HG03442 (cell line): Measurements from ENCODE around the gene ARPP21.

Experiments
- ATAC-seq: cut with Tn5 transposase; IDR thresholded peaks from one replicate; pipeline ENCODE4 v1.9.1; 2021; ENCODE audit warnings: mild to moderate bottlenecking, moderate library complexity; ENCODE audit not compliant: unreplicated experiment

ARPP21 gene

DNA sequence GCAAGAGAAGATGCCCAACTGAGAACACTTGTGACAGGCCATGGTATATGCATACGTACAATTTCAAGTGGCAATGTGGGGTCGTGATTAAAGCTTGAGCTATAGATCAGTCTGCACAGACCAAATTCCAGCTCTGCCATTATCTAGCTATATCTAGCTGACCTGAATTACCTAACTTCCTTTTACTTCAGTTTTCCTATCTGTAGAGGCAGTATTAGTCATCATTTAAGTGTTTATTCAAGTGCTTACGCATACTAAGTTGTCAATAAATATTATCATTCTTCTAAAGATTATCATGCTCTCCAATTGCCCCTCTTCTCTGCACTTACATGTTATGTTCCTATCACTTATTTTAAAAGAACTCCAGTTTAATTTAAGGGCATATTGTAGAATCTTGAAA lies 87.9 kb downstream of the ARPP21 start:
- no peak for ATAC-seq

DNA sequence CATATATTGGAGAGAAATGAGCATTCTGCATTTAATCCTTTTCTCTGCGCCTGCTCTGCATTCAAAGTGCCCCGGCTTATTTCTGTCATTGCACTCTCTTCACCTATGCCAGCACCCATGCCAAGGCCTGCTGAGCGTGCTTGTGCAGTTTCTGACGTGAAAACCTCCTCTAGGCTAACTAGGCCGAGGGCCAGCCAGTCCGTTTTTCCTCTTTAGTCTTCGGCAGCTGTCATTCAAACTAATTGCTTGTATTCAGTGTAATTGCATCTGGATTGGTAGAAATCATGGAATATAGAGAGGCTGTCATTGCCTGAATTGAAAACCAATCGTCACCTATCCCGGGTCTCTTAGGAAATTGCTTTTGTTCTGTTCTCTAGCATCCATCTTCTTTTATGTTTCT lies 94.0 kb downstream of the ARPP21 start:
- no peak for ATAC-seq

DNA sequence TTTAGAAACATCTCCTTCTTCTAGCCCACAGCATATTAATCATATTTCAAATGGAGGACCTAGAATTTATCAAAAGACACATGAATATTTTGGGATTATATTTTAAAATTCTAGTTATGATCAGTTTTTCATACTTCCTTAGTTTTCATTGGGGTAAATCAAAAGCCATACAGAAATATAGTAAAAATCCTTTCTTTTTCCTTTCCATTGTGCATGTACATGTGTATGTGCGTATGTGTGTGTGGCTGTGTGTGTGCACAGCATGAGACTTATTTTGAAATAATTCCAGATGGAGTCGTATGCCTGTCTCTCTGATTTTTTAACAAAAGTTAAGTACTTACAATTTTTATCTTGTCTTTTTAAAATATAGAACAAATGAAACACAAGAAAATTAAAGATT lies 94.5 kb downstream of the ARPP21 start:
- no peak for ATAC-seq

DNA sequence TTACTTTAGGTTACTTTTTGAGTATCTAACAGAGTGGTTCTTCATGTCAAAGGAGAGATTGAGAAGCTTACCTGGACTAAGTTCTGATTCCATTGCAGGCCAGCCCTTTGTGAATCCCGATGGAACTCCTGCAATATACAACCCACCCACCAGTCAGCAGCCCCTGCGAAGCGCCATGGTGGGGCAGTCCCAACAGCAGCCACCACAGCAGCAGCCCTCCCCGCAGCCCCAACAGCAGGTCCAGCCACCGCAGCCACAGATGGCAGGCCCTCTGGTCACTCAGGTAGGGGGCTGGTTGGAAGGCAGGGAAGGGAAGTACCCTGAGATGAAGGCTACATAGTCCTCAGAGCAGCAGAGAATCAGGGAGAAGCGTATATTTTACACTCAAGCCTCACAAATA lies 97.8 kb downstream of the ARPP21 start:
- ATAC-seq, result no peak

DNA sequence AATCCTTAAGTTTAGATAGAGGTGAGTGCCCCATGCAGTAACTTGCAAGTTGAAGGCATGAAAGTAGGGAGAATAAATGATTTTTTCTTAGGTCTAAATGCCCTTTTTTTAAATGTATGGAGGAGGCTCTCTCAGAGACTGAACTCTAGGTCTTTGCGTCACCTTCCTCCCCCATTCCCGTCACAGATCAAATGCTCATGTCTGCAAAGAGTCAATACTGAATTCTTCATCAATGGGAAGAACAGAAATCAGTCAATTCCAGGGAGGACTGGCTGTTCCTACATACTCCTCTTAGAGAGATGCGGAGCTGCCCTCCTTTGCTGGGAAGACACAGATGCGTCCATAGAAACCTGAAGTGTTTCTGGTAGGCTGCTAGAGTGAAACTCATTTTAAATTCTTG lies 98.2 kb downstream of the ARPP21 start:
- ATAC-seq, result no peak

DNA sequence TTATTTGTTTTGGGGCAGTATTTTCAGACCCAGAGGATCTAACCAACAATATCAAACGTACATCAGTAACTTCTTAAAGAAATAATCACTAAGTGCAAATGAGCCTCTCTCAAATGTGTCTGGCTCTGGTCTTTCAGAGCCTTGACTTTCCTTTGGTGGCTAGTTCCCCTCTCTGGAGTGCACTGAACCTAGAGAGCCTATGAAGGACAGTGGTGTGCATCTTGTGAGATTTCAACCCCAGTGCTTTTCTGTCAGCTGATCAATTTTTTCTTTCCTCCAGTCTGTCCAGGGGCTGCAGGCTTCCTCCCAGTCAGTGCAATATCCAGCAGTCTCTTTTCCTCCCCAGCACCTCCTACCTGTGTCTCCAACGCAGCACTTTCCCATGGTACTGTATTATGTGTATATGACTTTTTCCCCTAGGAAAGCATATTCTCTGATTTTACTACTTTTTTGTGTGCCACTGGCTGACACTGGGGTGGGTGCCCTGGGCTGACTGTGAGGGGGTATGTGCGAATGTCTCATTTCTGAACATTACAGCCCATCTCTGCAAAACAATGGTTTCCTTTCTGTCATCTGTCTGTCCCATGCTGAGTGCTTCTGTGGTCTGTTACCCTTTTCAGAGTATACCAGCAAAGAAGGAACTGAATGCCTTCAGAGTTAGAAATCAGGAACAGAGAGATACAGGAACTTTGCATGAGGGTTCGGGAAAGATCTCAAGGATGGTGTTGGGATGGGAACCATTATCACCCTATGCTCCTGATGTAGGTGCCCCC lies 98.8 kb downstream of the ARPP21 start:
- ATAC-seq, result no peak

DNA sequence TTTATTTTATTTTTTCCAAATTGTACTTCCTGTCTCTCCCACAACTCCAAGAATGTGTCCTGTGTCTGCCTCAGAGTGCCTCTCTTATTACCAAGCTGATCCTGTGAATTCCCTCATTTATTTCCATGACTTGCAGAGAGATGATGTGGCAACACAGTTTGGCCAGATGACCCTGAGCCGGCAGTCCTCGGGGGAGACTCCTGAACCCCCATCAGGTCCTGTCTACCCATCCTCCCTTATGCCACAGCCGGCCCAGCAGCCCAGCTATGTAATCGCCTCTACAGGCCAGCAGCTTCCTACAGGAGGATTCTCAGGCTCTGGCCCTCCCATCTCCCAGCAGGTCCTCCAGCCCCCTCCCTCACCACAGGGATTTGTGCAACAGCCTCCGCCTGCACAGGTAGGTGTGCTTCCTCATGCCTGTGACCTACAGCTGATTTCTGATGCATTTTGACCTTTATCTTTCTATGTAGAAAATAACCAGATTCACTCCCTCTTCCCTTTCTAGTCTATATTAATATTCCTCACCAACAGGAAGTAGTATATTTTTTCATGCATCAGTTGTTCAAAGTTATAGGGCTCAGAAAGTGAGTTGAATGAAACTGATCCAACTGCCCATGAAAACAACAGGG lies 100.0 kb downstream of the ARPP21 start:
- no peak for ATAC-seq

DNA sequence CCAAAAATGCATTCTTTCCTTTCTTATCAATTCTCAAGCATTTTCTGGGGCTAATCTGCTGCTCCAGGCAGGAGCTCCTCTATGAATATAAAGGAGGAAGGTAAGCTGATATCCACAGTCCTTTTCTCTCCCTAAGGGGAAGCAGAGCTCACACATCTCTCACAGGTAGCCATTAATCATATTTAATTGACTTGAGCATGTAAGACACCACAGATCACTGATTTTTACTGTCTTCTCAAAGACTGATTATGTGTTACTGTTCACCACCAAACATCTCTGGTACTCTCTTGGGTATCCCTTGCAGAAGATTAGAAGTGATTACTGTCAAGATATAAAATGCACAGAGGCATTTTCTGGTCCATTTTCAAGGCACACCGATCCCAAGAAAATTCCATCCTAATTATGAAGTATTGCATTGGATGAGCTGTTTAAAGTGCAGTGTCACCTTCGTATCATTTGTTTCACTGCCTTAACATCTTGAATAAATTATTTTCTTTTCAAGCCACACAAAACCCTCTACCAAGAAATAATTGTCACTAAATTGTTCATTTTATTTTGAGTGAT lies 100.7 kb downstream of the ARPP21 start:
- ATAC-seq, result no peak

DNA sequence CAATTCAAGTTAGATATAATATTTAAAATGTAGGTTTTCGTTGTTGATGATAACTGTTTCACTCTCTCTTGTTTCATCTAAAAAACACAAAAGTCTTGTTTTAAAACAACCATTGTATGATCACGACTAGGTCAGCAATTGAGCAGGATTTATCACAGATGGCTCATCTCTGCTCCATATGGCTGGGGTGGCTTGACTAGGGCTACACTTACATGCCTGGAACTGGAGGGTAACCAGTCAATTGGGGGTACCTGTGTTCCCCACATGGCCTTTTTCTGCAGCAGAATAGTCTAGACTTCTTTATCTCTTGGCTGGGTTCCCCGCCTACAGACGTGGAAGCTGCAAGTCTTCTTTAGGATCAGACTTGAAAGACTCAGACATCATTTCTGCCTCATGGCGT lies 103.9 kb downstream of the ARPP21 start:
- no peak for ATAC-seq

DNA sequence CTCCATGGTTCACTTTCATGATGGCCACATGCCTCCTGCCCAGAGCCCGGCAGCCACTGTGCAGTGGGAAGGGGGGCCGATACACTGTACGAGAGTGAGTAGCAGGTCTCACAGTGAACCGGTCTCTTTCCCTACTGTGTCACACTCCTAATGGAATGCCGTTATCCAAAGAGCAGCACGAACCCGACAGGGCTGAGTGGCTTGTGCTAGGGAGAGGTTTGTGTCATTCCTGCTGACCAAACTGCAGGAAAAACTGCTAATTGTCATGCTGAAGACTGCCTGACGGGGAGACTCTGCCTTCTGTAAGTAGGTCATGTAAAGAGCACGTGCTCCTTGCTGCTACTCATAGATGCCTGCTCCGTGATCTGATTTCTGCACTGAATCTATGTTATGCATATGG lies 105.1 kb downstream of the ARPP21 start:
- ATAC-seq, result no peak

DNA sequence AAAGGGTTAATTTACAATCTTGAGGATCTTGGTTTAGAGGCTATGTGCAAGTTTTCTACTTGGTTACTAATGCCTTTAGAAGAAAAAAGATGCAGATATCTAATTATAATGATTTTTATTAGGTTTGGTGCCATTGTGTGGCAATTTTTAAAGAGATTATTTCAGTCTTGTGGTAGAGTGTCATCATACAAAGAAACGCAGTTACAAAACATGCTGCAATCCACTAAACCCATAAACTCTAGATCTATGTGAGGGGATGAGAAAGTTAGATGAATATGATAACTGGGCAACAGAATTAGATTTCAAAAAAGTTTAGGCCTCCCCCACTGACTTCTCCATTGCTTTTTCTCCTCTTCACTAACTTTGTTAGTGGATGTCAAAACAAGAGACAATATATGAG lies 106.0 kb downstream of the ARPP21 start:
- ATAC-seq, result no peak

DNA sequence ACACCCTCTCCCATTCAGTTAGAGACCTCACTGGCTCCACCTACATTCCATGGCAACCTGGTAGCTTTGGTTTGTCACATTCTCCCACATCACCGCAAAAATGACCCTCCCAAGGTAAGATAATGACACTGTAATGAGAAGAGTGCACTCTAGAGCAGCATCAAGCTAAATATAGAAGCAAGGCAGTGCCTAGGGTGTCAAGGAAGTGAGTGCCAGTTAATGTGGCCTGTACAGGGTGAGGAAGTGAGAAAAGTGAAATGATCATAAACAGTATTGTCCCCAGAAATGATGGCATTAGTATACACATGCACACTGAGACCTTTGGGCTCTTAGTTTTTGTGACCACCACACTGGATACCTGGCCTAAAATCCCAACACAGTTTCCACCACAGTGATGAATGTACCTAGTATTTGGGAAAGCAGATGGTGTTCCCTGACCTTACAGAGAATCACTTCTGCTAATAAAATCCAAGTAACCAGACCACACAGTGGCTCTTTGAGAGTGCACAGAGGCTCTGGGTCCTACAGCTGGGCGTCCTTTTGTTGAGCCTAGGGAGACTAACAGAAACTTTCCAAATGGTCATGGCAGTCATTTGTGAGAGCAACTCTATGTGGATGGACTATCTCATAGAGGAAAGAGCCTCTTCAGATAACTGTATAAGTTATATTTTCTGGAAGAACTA lies 106.6 kb downstream of the ARPP21 start:
- no peak for ATAC-seq

DNA sequence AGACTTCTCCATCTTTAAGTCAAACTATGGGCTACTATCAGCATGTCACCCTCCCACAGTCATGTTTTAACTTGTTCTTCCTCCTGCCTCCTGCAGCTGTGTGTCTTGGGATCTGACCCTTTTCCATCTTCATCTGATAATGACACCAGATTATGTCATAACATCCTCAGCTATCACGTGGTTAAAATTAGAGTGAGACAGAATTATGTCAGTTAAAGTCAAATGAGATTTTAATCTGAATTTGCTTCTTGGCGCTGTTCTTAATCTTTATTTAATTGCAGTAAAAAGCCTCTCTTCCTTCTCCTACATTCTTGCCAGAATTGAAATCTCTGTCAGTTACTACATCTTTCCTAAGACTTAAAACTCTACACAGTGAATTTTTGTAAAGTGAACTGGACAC lies 107.2 kb downstream of the ARPP21 start:
- ATAC-seq, result no peak

DNA sequence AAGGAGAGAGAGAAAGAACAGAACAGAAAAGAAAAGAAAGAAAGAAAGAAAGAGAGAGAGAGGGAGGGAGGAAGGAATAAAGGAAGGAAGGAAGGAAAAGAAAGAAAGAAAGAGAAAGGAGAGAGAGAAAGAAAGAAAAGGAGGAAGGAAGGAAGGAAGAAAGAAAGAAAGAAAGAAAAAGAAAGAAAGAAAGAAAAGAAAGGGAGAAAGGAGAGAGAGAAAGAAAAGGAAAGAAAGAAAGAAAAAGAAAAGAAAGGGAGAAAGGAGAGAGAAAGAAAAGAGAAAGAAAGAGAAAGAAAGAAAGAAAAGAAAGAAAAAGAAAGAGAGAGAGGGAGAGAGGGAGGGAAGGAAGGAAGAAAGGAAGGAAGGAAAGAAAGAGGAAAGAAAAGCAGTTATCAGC lies 108.8 kb downstream of the ARPP21 start:
- ATAC-seq, result no peak

DNA sequence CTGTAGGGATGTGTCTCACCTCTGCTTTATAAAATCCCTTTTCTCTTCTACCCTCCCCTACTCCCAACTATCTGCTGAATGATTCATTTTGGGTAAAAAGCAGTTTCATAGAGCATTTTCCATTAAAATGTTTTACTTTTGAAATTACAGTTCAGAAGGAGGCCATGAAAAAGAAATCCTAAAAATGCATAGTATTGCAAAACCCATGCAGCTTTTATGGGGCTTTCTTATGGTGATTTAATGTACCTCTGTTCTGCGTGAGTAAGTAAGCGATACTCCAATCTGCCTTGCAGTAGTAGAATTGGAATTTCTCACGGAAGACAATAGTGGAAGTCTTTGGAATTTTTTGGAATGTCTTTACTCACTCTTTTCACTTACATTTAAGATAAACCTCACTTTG lies 111.9 kb downstream of the ARPP21 start:
- no peak for ATAC-seq

DNA sequence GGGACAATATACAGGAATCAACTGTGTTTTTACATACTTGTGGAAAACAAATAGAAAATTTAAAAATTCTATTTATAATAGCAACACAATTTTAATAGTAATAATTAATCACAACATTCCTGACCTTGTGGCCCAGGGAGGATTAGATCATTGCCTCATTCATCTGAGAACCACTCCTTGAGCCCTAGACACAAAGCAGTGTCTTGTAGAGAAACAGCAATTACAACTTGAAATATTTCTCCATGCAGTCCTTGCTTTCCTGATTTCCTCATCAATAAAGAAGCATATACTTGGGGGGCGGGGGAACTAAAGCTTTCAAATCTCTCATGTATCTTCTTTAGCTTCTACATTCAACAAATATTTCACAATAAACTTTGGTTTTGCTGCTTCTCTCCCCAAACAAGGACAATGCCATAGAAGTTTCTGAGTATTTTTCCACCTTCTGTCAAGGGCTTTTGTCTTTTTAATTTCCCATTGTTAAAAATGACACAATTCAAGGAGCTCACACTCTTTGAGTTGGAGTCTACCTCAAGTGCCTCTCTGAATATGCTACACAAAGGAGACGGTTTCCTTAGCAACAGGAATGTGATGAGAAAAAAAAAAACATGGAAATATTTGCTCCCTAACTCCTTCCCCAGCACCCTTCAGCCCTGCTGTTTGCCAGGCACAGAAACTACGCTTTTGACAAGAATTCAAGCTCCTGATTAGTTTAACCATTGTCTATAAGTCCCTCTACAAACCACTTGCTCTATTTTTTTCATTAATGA lies 118.8 kb downstream of the ARPP21 start:
- no peak for ATAC-seq

DNA sequence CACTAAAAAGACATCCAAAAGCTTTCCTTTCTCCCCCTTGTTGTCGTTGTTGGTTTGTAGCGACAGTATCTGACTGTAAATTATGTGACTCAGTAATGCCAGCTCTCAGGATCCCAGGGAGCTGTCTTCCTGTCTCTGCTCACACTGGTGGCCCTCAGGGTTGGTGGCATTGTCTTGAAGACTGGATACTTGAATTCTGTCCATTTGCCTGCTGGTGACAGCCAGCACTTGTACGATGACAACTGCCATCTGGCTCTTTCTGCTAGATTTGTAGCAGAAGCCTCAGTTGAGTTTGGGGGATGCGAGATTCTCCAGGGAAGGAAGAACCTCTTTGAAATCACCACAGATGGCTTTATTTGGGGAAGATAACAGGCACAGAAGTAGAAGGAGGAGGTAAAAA lies 120.8 kb downstream of the ARPP21 start:
- no peak for ATAC-seq

DNA sequence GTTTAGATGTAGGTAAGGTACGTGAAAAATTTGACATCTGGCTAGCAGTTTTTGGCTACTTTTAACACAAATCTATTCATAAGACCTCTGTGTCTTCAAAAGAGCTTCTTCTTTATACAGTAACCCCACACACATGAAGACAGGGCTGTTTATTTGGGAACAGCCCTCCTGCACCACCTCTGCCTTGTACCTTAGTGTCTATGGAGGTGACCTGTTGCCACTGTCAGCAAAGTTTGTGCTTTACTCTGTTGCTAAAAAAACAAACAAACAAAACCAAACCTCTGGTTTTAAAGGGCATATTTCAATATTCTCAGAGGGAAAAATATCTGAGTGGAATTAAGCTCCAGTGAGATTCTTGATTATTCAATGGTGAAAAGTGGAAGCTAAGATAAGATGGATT lies 122.0 kb downstream of the ARPP21 start:
- no peak for ATAC-seq

DNA sequence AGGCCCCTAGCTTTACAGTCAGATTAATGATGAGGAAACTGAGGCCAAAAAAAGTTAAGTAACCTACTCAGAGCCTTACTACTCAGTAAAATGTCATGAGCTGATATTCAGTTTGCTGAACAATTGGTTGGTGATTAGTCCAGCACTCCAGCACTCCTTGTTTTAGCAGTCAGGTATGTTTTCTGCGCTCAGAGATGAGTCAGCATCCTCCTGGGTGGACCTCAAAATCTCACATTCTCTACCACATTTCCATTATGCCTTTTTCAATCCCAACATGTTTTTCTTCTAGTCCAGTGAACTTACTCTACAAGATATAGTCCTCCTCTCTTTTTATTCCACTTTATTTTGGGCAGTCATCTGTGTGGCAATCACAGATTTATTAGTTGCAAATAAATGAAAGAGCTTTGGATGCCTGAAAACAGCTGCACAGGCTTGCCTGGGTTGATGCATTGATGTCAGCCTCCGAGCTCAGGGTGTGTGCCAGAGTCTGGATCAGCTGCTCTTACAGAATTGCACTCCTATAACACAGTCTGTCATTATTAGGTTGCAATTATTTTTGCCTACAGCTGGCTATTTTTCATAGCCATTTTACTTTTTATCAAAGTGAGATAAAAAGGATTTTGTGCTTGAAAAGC lies 133.2 kb downstream of the ARPP21 start:
- no peak for ATAC-seq

DNA sequence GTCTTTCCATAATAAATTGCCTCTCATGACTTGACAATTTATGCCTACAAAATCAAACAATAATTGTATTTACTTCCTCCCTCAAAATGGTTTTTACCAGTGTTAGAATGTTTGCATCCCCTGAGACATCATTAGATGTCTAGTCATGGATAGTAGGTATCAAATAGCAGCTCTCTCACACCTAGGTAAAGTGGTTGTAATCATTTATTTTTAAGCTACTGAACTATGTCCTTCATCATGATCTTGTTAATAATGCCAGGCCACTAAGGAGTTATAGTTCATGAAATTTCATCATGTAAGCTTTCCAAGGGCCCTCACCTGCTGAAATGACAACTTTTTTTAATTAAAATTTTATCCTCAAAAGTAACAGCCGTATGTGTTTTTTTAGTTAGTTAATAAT lies 134.1 kb downstream of the ARPP21 start:
- no peak for ATAC-seq

DNA sequence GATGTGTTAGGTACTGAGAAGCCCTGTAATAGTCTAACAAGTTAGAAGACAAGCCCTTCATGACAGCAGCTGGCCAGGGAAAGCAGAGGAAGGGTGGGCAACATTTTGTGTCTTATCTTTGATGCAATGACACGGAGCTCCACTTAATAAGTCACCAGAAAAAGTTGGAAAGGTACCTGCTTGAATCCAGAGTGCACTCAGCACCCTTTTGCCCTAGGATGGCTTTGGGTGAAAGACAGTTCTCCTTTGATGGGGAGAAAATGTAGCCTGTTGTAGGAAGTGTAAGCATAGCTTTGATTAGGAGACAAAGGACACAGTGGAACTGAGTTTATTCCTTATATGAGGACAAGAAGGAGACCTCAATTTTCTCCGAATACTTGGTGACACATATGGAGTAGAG lies 137.0 kb downstream of the ARPP21 start:
- ATAC-seq, result no peak
